ENCODE measurements around the gene SLC9A7.

Gene SLC9A7

GRCh38 chrX:46575586-46575985 is 183.3 kb downstream of the SLC9A7 start:
- DNase-seq (ENCODE audit: low read depth in 1 of 2, low spot score in 1 of 2) = no peak

- DNase-seq (ENCODE audit: low read depth in 1 of 2, low spot score in 1 of 2) = peak in 1 of 2 donors; percentile 25
These were observed 184.0 kb downstream of the SLC9A7 start for GRCh38 chrX:46574774-46575381.

GRCh38 chrX:46573892-46574773 is 184.8 kb downstream of the SLC9A7 start:
- peak; percentile 43 to 49 for DNase-seq (ENCODE audit: low read depth in 1 of 2, low spot score in 1 of 2)

GRCh38 chrX:46573331-46573891 is 185.5 kb downstream of the SLC9A7 start, which contains the start of gene CHST7:
Gene CHST7 (plus strand): TSS chrX:46573765. CDS start chrX:46573932, 167 bp downstream.
- DNase-seq (ENCODE audit: low read depth in 1 of 2, low spot score in 1 of 2) = peak; percentile 9 to 41

GRCh38 chrX:46572340-46572936 is 186.5 kb downstream of the SLC9A7 start:
- peak in 1 of 2 donors; percentile 15 for DNase-seq (ENCODE audit: low read depth in 1 of 2, low spot score in 1 of 2)

GRCh38 chrX:46571423-46572339 is 187.2 kb downstream of the SLC9A7 start:
- no peak for DNase-seq (ENCODE audit: low read depth in 1 of 2, low spot score in 1 of 2)

GRCh38 chrX:46569621-46570020 is 189.3 kb downstream of the SLC9A7 start:
- DNase-seq (ENCODE audit: low read depth in 1 of 2, low spot score in 1 of 2) = no peak

GRCh38 chrX:46567388-46567787 is 191.5 kb downstream of the SLC9A7 start:
- no peak for DNase-seq (ENCODE audit: low read depth in 1 of 2, low spot score in 1 of 2)

- no peak for DNase-seq (ENCODE audit: low read depth in 1 of 2, low spot score in 1 of 2)
These were observed 196.9 kb downstream of the SLC9A7 start for GRCh38 chrX:46561824-46562657.

- no peak for DNase-seq (ENCODE audit: low read depth in 1 of 2, low spot score in 1 of 2)
These were observed 199.9 kb downstream of the SLC9A7 start for GRCh38 chrX:46559062-46559461.

GRCh38 chrX:46554942-46555341 is 204.0 kb downstream of the SLC9A7 start:
- no peak for DNase-seq (ENCODE audit: low read depth in 1 of 2, low spot score in 1 of 2)

GRCh38 chrX:46553935-46554334 is 205.0 kb downstream of the SLC9A7 start:
- no peak for DNase-seq (ENCODE audit: low read depth in 1 of 2, low spot score in 1 of 2)

- DNase-seq (ENCODE audit: low read depth in 1 of 2, low spot score in 1 of 2) = no peak
These were observed 207.3 kb downstream of the SLC9A7 start for GRCh38 chrX:46551494-46552128.

- DNase-seq (ENCODE audit: low read depth in 1 of 2, low spot score in 1 of 2) = no peak
These were observed 209.0 kb downstream of the SLC9A7 start for GRCh38 chrX:46549914-46550313.

All from activated T-helper 1 cell treated with anti-CD3 and anti-CD28 coated beads, Interleukin-2, amount 50 U/mL, for 16 hours (primary cell).